Large intestine (tissue), 3 donors: ENCODE results near the gene RAD51B. TPM values are rescaled to one million over a fixed set of nuclear protein-coding genes. Genes with fewer than 3 reads are reported as not detected.
A peak's percentile ranks its signal among the peaks of the same experiment; 100 is the strongest.

Experiments
- DNase-seq, 2 donors: peaks; one replicate each; pipeline versions ENCODE4 v3.0.0 to v3.0.0-alpha.2; 2013
- H3K27ac ChIP-seq: one replicate; pipeline ENCODE4 v1.5.1; 2013; ENCODE audit warnings: low read length
- H3K27me3 ChIP-seq: 2 replicates; pipeline ENCODE4 v1.6.1; 2013; ENCODE audit warnings: low read length; ENCODE audit not compliant: control insufficient read depth, insufficient read depth
- H3K36me3 ChIP-seq: 2 replicates; pipeline ENCODE4 v1.6.1; 2013; ENCODE audit warnings: low read length; ENCODE audit not compliant: control insufficient read depth, insufficient read depth
- H3K4me1 ChIP-seq: one replicate; pipeline ENCODE4 v1.6.1; 2013; ENCODE audit warnings: low read length; ENCODE audit not compliant: control insufficient read depth, insufficient read depth
- H3K4me3 ChIP-seq: one replicate; pipeline ENCODE4 v1.5.1; 2013; ENCODE audit warnings: low read length
- H3K9me3 ChIP-seq: one replicate; pipeline ENCODE4 v1.6.1; 2013; ENCODE audit warnings: mild to moderate bottlenecking, low read depth, low read length, moderate library complexity; ENCODE audit not compliant: control insufficient read depth
- WGBS: methylation state at CpG from one replicate; pipeline ENCODE4 v1.1.5; 2013; ENCODE audit warnings: low lambda C conversion rate; ENCODE audit not compliant: insufficient coverage; 5-methylcytosine and 5-hydroxymethylcytosine counted together
- polyA plus RNA-seq: library from polyadenylated mRNA; unstranded; fragments of 120-200 nt; gene quantifications from one replicate; pipeline ENCODE4 v1.2.1, GENCODE V29; 2013

RAD51B gene
- polyA plus RNA-seq, 1 donor: 6.4 TPM

- WGBS: no CpG with 5 or more reads among the region's 10 CpGs
- Histone ChIP-seq H3K9me3 (no peaks in the 10 kb centered on the region), H3K27me3 (no peaks in the 10 kb centered on the region), H3K4me1 (peaks cover 24% of the 10 kb centered on the region), H3K27ac (peak overlapping the region; percentile 47), H3K36me3 (no peaks in the 10 kb centered on the region), H3K4me3 (no peak overlapping the region)
- DNase-seq: no peak
Observed at GRCh38 chr14:68639758-68640574, 820.4 kb downstream of the RAD51B start.

- no peak overlapping the region for H3K4me3 ChIP-seq
- no peaks in the 10 kb centered on the region for H3K9me3 ChIP-seq
- no peaks in the 10 kb centered on the region for H3K36me3 ChIP-seq
- no CpG with 5 or more reads among the region's 2 CpGs for WGBS
- H3K27me3 ChIP-seq: no peaks in the 10 kb centered on the region
- DNase-seq: no peak
- H3K4me1 ChIP-seq: peaks cover 3% of the 10 kb centered on the region
- H3K27ac ChIP-seq: no peak overlapping the region
Observed at GRCh38 chr14:68643673-68644072, 824.1 kb downstream of the RAD51B start.

- DNase-seq: no peak
- no peaks in the 10 kb centered on the region for H3K9me3 ChIP-seq
- H3K36me3 ChIP-seq: no peaks in the 10 kb centered on the region
- H3K4me1 ChIP-seq: no peaks in the 10 kb centered on the region
- H3K4me3 ChIP-seq: no peak overlapping the region
- WGBS: no CpG with 5 or more reads among the region's 1 CpG
- no peaks in the 10 kb centered on the region for H3K27me3 ChIP-seq
- H3K27ac ChIP-seq: no peak overlapping the region
Observed at GRCh38 chr14:68644101-68644500, 824.5 kb downstream of the RAD51B start.

- no peaks in the 10 kb centered on the region for H3K9me3 ChIP-seq
- no peaks in the 10 kb centered on the region for H3K4me1 ChIP-seq
- no peak overlapping the region for H3K27ac ChIP-seq
- DNase-seq: no peak
- 70% methylated on average over 2 of the region's 2 CpGs for WGBS
- no peaks in the 10 kb centered on the region for H3K36me3 ChIP-seq
- no peak overlapping the region for H3K4me3 ChIP-seq
- H3K27me3 ChIP-seq: no peaks in the 10 kb centered on the region
Observed at GRCh38 chr14:68645371-68645770, 825.8 kb downstream of the RAD51B start.

GRCh38 chr14:68649476-68650189 is 830.1 kb downstream of the RAD51B start:
- H3K4me1 ChIP-seq: peaks cover 14% of the 10 kb centered on the region
- no peak overlapping the region for H3K27ac ChIP-seq
- WGBS: no CpG with 5 or more reads among the region's 7 CpGs

GRCh38 chr14:68650404-68650994 is 830.9 kb downstream of the RAD51B start:
- H3K36me3 ChIP-seq: no peaks in the 10 kb centered on the region
- H3K27me3 ChIP-seq: no peaks in the 10 kb centered on the region
- H3K4me1 ChIP-seq: peaks cover 22% of the 10 kb centered on the region
- H3K9me3 ChIP-seq: no peaks in the 10 kb centered on the region
- H3K27ac ChIP-seq: peak overlapping the region; percentile 76
- no peak for DNase-seq
- H3K4me3 ChIP-seq: no peak overlapping the region

More at GRCh38 chr14:68649476-68650189, 830.1 kb downstream of the RAD51B start:
- H3K4me3 ChIP-seq: no peak overlapping the region
- H3K27me3 ChIP-seq: no peaks in the 10 kb centered on the region
- H3K9me3 ChIP-seq: no peaks in the 10 kb centered on the region
- no peak for DNase-seq
- H3K36me3 ChIP-seq: no peaks in the 10 kb centered on the region

GRCh38 chr14:68651075-68651474 is 831.5 kb downstream of the RAD51B start:
- DNase-seq: no peak
- whole genome bisulfite sequencing: no CpG with 5 or more reads among the region's 4 CpGs
- Histone ChIP-seq H3K4me3 (no peak overlapping the region), H3K27me3 (no peaks in the 10 kb centered on the region), H3K4me1 (peaks cover 28% of the 10 kb centered on the region), H3K27ac (peak overlapping the region; percentile 76), H3K36me3 (no peaks in the 10 kb centered on the region), H3K9me3 (no peaks in the 10 kb centered on the region)

GRCh38 chr14:68651652-68652432 is 832.3 kb downstream of the RAD51B start:
- Histone ChIP-seq H3K27me3 (no peaks in the 10 kb centered on the region), H3K9me3 (no peaks in the 10 kb centered on the region), H3K4me3 (no peak overlapping the region), H3K4me1 (peaks cover 34% of the 10 kb centered on the region), H3K36me3 (no peaks in the 10 kb centered on the region), H3K27ac (peak overlapping the region; percentile 77)
- 72% methylated on average over 5 of the region's 22 CpGs for WGBS
- peak in 1 of 2 donors; percentile 47 for DNase-seq

- WGBS: 100% methylated on average over 1 of the region's 6 CpGs
- H3K27ac ChIP-seq: peak overlapping the region; percentile 77
- H3K36me3 ChIP-seq: no peaks in the 10 kb centered on the region
- peaks cover 34% of the 10 kb centered on the region for H3K4me1 ChIP-seq
- no peaks in the 10 kb centered on the region for H3K9me3 ChIP-seq
- no peaks in the 10 kb centered on the region for H3K27me3 ChIP-seq
- DNase-seq: no peak
- no peak overlapping the region for H3K4me3 ChIP-seq
Observed at GRCh38 chr14:68652433-68652690, 832.8 kb downstream of the RAD51B start.

- Histone ChIP-seq H3K4me1 (peaks cover 34% of the 10 kb centered on the region), H3K36me3 (no peaks in the 10 kb centered on the region), H3K27ac (peak overlapping the region; percentile 77), H3K9me3 (no peaks in the 10 kb centered on the region), H3K4me3 (no peak overlapping the region), H3K27me3 (no peaks in the 10 kb centered on the region)
- WGBS: no CpG with 5 or more reads among the region's 6 CpGs
- no peak for DNase-seq
Observed at GRCh38 chr14:68653108-68653507, 833.5 kb downstream of the RAD51B start.
